Measurements from ENCODE around the gene FAM193A. TPM values are rescaled to one million over a fixed set of nuclear protein-coding genes. Genes with fewer than 3 reads are reported as not detected.

The FAM193A gene
- total RNA-seq, 1 experiment from 2014 or later: 38.8 TPM

- Histone ChIP-seq H3K4me2 (ENCODE audit: low read depth, low read length, poor library complexity, severe bottlenecking) (no peak overlapping the region), H2AFZ (ENCODE audit: low read length) (no peak overlapping the region), H3K4me1 (ENCODE audit: low read length) (no peaks in the 10 kb centered on the region), H3K36me3 (ENCODE audit: insufficient read depth, low read length) (peaks cover 16% of the 10 kb centered on the region; the same call in 1 of the 2 replicates), H3K9me2 (replicated peaks; ENCODE audit: insufficient read depth, low read length) (no peaks in the 10 kb centered on the region), H3K27ac (ENCODE audit: low read length) (no peak overlapping the region), H3K79me2 (ENCODE audit: low read length) (peaks cover 5% of the 10 kb centered on the region; the same call in 1 of the 2 replicates), H3K4me3 (ENCODE audit: low read length) (no peak overlapping the region), H4K20me1 (ENCODE audit: insufficient read depth, low read depth, low read length) (no peaks in the 10 kb centered on the region), H3K9ac (ENCODE audit: low read length) (no peak overlapping the region), H3K27me3 (ENCODE audit: low read length) (no peaks in the 10 kb centered on the region), H3K9me3 (ENCODE audit: low read length) (no peaks in the 10 kb centered on the region)
- no peak for DNase-seq
These were observed 111.1 kb downstream of the FAM193A start for GRCh38 chr4:2647403-2648158.

- H2AFZ ChIP-seq (ENCODE audit: low read length): no peak overlapping the region
- no peak for DNase-seq
- no peaks in the 10 kb centered on the region for H3K4me1 ChIP-seq (ENCODE audit: low read length)
- no peaks in the 10 kb centered on the region for H3K9me3 ChIP-seq (ENCODE audit: low read length)
- H3K9me2 ChIP-seq (replicated peaks; ENCODE audit: insufficient read depth, low read length): no peaks in the 10 kb centered on the region
- no peak overlapping the region for H3K4me3 ChIP-seq (ENCODE audit: low read length)
- H3K36me3 ChIP-seq (ENCODE audit: insufficient read depth, low read length): peaks cover 13% of the 10 kb centered on the region; the same call in 1 of the 2 replicates
- no peak overlapping the region for H3K9ac ChIP-seq (ENCODE audit: low read length)
- H3K27me3 ChIP-seq (ENCODE audit: low read length): no peaks in the 10 kb centered on the region
- H3K79me2 ChIP-seq (ENCODE audit: low read length): peaks cover 5% of the 10 kb centered on the region; the same call in 1 of the 2 replicates
- no peak overlapping the region for H3K27ac ChIP-seq (ENCODE audit: low read length)
- no peaks in the 10 kb centered on the region for H4K20me1 ChIP-seq (ENCODE audit: insufficient read depth, low read depth, low read length)
- no peak overlapping the region for H3K4me2 ChIP-seq (ENCODE audit: low read depth, low read length, poor library complexity, severe bottlenecking)
These were observed 111.8 kb downstream of the FAM193A start for GRCh38 chr4:2648159-2648814.

- Histone ChIP-seq H3K4me1 (ENCODE audit: low read length) (no peaks in the 10 kb centered on the region), H3K27ac (ENCODE audit: low read length) (no peak overlapping the region), H3K9me3 (ENCODE audit: low read length) (no peaks in the 10 kb centered on the region), H3K9me2 (replicated peaks; ENCODE audit: insufficient read depth, low read length) (no peaks in the 10 kb centered on the region), H3K4me2 (ENCODE audit: low read depth, low read length, poor library complexity, severe bottlenecking) (no peak overlapping the region), H4K20me1 (ENCODE audit: insufficient read depth, low read depth, low read length) (no peaks in the 10 kb centered on the region), H3K36me3 (ENCODE audit: insufficient read depth, low read length) (peaks cover 9% of the 10 kb centered on the region; the same call in 1 of the 2 replicates), H2AFZ (ENCODE audit: low read length) (no peak overlapping the region), H3K79me2 (ENCODE audit: low read length) (peaks cover 4% of the 10 kb centered on the region; the same call in 1 of the 2 replicates), H3K4me3 (ENCODE audit: low read length) (no peak overlapping the region), H3K9ac (ENCODE audit: low read length) (no peak overlapping the region), H3K27me3 (ENCODE audit: low read length) (no peaks in the 10 kb centered on the region)
- no peak for DNase-seq
These were observed 113.2 kb downstream of the FAM193A start for GRCh38 chr4:2649604-2650114.

GRCh38 chr4:2650276-2650675 lies 113.8 kb downstream of the FAM193A start:
- Histone ChIP-seq H3K27me3 (ENCODE audit: low read length) (no peaks in the 10 kb centered on the region), H2AFZ (ENCODE audit: low read length) (no peak overlapping the region), H3K27ac (ENCODE audit: low read length) (no peak overlapping the region), H3K9ac (ENCODE audit: low read length) (no peak overlapping the region), H3K4me1 (ENCODE audit: low read length) (no peaks in the 10 kb centered on the region), H4K20me1 (ENCODE audit: insufficient read depth, low read depth, low read length) (no peaks in the 10 kb centered on the region), H3K9me3 (ENCODE audit: low read length) (no peaks in the 10 kb centered on the region), H3K4me3 (ENCODE audit: low read length) (no peak overlapping the region), H3K9me2 (replicated peaks; ENCODE audit: insufficient read depth, low read length) (no peaks in the 10 kb centered on the region), H3K36me3 (ENCODE audit: insufficient read depth, low read length) (peaks cover 12% of the 10 kb centered on the region; the same call in 1 of the 2 replicates), H3K4me2 (ENCODE audit: low read depth, low read length, poor library complexity, severe bottlenecking) (no peak overlapping the region), H3K79me2 (ENCODE audit: low read length) (peaks cover 4% of the 10 kb centered on the region; the same call in 1 of the 2 replicates)
- no peak for DNase-seq

GRCh38 chr4:2651546-2651945 lies 115.1 kb downstream of the FAM193A start:
- no peaks in the 10 kb centered on the region for H3K4me1 ChIP-seq (ENCODE audit: low read length)
- DNase-seq: no peak
- H3K79me2 ChIP-seq (ENCODE audit: low read length): peaks cover 4% of the 10 kb centered on the region; the same call in 1 of the 2 replicates
- H3K36me3 ChIP-seq (ENCODE audit: insufficient read depth, low read length): peaks cover 12% of the 10 kb centered on the region; the same call in 1 of the 2 replicates
- H3K9ac ChIP-seq (ENCODE audit: low read length): no peak overlapping the region
- no peak overlapping the region for H3K27ac ChIP-seq (ENCODE audit: low read length)
- H3K9me3 ChIP-seq (ENCODE audit: low read length): no peaks in the 10 kb centered on the region
- H2AFZ ChIP-seq (ENCODE audit: low read length): no peak overlapping the region
- no peak overlapping the region for H3K4me2 ChIP-seq (ENCODE audit: low read depth, low read length, poor library complexity, severe bottlenecking)
- H3K27me3 ChIP-seq (ENCODE audit: low read length): no peaks in the 10 kb centered on the region
- no peaks in the 10 kb centered on the region for H3K9me2 ChIP-seq (replicated peaks; ENCODE audit: insufficient read depth, low read length)
- H4K20me1 ChIP-seq (ENCODE audit: insufficient read depth, low read depth, low read length): no peaks in the 10 kb centered on the region
- H3K4me3 ChIP-seq (ENCODE audit: low read length): no peak overlapping the region

GRCh38 chr4:2651998-2652397 lies 115.6 kb downstream of the FAM193A start:
- H3K36me3 ChIP-seq (ENCODE audit: insufficient read depth, low read length): peaks cover 12% of the 10 kb centered on the region; the same call in 1 of the 2 replicates
- H3K9me2 ChIP-seq (replicated peaks; ENCODE audit: insufficient read depth, low read length): no peaks in the 10 kb centered on the region
- DNase-seq: no peak
- H3K4me2 ChIP-seq (ENCODE audit: low read depth, low read length, poor library complexity, severe bottlenecking): no peak overlapping the region
- no peaks in the 10 kb centered on the region for H3K9me3 ChIP-seq (ENCODE audit: low read length)
- H3K4me1 ChIP-seq (ENCODE audit: low read length): no peaks in the 10 kb centered on the region
- no peak overlapping the region for H3K4me3 ChIP-seq (ENCODE audit: low read length)
- no peaks in the 10 kb centered on the region for H3K27me3 ChIP-seq (ENCODE audit: low read length)
- H4K20me1 ChIP-seq (ENCODE audit: insufficient read depth, low read depth, low read length): no peaks in the 10 kb centered on the region
- no peak overlapping the region for H2AFZ ChIP-seq (ENCODE audit: low read length)
- peaks cover 4% of the 10 kb centered on the region; the same call in 1 of the 2 replicates for H3K79me2 ChIP-seq (ENCODE audit: low read length)
- no peak overlapping the region for H3K9ac ChIP-seq (ENCODE audit: low read length)
- H3K27ac ChIP-seq (ENCODE audit: low read length): no peak overlapping the region

GRCh38 chr4:2652415-2653160 lies 116.1 kb downstream of the FAM193A start:
- H3K27ac ChIP-seq (ENCODE audit: low read length): no peak overlapping the region
- H3K9ac ChIP-seq (ENCODE audit: low read length): no peak overlapping the region
- H3K4me2 ChIP-seq (ENCODE audit: low read depth, low read length, poor library complexity, severe bottlenecking): no peak overlapping the region
- H3K27me3 ChIP-seq (ENCODE audit: low read length): no peaks in the 10 kb centered on the region
- peaks cover 16% of the 10 kb centered on the region; the same call in 1 of the 2 replicates for H3K36me3 ChIP-seq (ENCODE audit: insufficient read depth, low read length)
- no peaks in the 10 kb centered on the region for H3K9me3 ChIP-seq (ENCODE audit: low read length)
- H3K9me2 ChIP-seq (replicated peaks; ENCODE audit: insufficient read depth, low read length): no peaks in the 10 kb centered on the region
- H4K20me1 ChIP-seq (ENCODE audit: insufficient read depth, low read depth, low read length): no peaks in the 10 kb centered on the region
- H3K79me2 ChIP-seq (ENCODE audit: low read length): peaks cover 4% of the 10 kb centered on the region; the same call in 1 of the 2 replicates
- H2AFZ ChIP-seq (ENCODE audit: low read length): no peak overlapping the region
- no peak for DNase-seq
- H3K4me1 ChIP-seq (ENCODE audit: low read length): no peaks in the 10 kb centered on the region
- no peak overlapping the region for H3K4me3 ChIP-seq (ENCODE audit: low read length)
